ENCODE measurements around the gene CHD9NB.

DNA sequence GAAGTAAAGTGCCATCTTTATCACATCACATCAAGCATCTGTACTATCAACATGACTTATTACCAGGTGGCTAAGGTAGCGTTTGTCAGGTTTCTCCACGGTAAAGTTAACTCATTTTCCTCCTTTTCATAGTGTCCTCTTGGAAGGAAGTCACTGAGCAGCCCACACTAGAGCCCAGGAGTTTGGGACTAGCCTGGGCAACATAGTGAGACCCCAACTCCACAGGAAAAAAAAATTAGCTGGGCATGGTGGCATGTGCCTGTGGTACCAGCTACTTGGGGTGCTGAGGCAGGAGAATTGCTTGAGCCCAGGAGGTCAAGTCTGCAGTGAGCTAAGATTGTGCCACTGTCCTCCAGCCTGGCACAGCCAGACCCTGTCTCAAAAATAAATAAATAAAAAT is 15.0 kb upstream of the CHD9NB start:
- TF ChIP-seq, protein P1, sequence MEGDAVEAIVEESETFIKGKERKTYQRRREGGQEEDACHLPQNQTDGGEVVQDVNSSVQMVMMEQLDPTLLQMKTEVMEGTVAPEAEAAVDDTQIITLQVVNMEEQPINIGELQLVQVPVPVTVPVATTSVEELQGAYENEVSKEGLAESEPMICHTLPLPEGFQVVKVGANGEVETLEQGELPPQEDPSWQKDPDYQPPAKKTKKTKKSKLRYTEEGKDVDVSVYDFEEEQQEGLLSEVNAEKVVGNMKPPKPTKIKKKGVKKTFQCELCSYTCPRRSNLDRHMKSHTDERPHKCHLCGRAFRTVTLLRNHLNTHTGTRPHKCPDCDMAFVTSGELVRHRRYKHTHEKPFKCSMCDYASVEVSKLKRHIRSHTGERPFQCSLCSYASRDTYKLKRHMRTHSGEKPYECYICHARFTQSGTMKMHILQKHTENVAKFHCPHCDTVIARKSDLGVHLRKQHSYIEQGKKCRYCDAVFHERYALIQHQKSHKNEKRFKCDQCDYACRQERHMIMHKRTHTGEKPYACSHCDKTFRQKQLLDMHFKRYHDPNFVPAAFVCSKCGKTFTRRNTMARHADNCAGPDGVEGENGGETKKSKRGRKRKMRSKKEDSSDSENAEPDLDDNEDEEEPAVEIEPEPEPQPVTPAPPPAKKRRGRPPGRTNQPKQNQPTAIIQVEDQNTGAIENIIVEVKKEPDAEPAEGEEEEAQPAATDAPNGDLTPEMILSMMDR (IDR thresholded peaks at IDR 0.05 in 4 of 5, conservative IDR thresholded peaks at IDR 0.05 in 1 of 5) = no peak
- TF ChIP-seq POLR2A (IDR thresholded peaks at IDR 0.05) = no peak
